SK-N-SH treated with all-trans-retinoic acid at 6 μM for 48 hours (cell line): ENCODE data around the gene C6orf163.

ENCODE experiments used
- CREB5 ChIP-seq: fragments of 250-450 bp; sonication (Bioruptor Pico); IDR thresholded peaks from 2 replicates; pipeline ENCODE4 v1.5.1; 2020; ENCODE audit warnings: low read depth, mild to moderate bottlenecking, moderate library complexity
- CSDC2 ChIP-seq: fragments of 250-450 bp; sonication (Bioruptor Pico); IDR thresholded peaks from 2 replicates; pipeline ENCODE4 v1.5.0; 2020; ENCODE audit warnings: mild to moderate bottlenecking, moderate library complexity
- GLIS3 ChIP-seq: fragments of 250-450 bp; sonication (Bioruptor Pico); IDR thresholded peaks from 2 replicates; pipeline ENCODE4 v1.5.0; 2020; ENCODE audit warnings: mild to moderate bottlenecking, moderate library complexity
- PATZ1 ChIP-seq: fragments of 250-450 bp; sonication (Bioruptor Pico); IDR thresholded peaks from 2 replicates; pipeline ENCODE4 v1.8.0; 2020; ENCODE audit warnings: mild to moderate bottlenecking, moderate library complexity, borderline replicate concordance
- POU6F1 ChIP-seq: fragments of 250-450 bp; sonication (Bioruptor Pico); IDR thresholded peaks from 2 replicates; pipeline ENCODE4 v1.8.0; 2021; ENCODE audit warnings: low read depth, mild to moderate bottlenecking, moderate library complexity, borderline replicate concordance
- TOX ChIP-seq: fragments of 250-450 bp; sonication (Bioruptor Pico); IDR thresholded peaks from 2 replicates; pipeline ENCODE4 v1.8.0; 2021; ENCODE audit warnings: mild to moderate bottlenecking, moderate library complexity, borderline replicate concordance
- ZC3H10 ChIP-seq: fragments of 250-450 bp; sonication (Bioruptor Pico); IDR thresholded peaks from 2 replicates; pipeline ENCODE4 v1.5.1; 2021; ENCODE audit warnings: mild to moderate bottlenecking, moderate library complexity
- ZNF8 ChIP-seq: fragments of 450-650 bp; formaldehyde crosslinking; IDR thresholded peaks from 2 replicates; pipeline ENCODE4 v1.5.0; 2020; ENCODE audit warnings: mild to moderate bottlenecking, moderate library complexity

- TF ChIP-seq CREB5 (CRISPR knock-in tag) = no peak
- no peak for TF ChIP-seq ZC3H10
- TF ChIP-seq GLIS3 (CRISPR knock-in tag) = no peak
- no peak for TF ChIP-seq TOX (CRISPR knock-in tag)
- TF ChIP-seq ZNF8 (CRISPR knock-in tag) = no peak
- TF ChIP-seq PATZ1 (CRISPR knock-in tag) = no peak
- no peak for TF ChIP-seq POU6F1 (CRISPR knock-in tag)
- no peak for TF ChIP-seq CSDC2 (CRISPR knock-in tag)
Observed at GRCh38 chr6:87407901-87408720, 63.5 kb downstream of the C6orf163 start, which contains the start of gene CFAP206.
